ENCODE results near the gene MAP2.

Gene MAP2, protein sequence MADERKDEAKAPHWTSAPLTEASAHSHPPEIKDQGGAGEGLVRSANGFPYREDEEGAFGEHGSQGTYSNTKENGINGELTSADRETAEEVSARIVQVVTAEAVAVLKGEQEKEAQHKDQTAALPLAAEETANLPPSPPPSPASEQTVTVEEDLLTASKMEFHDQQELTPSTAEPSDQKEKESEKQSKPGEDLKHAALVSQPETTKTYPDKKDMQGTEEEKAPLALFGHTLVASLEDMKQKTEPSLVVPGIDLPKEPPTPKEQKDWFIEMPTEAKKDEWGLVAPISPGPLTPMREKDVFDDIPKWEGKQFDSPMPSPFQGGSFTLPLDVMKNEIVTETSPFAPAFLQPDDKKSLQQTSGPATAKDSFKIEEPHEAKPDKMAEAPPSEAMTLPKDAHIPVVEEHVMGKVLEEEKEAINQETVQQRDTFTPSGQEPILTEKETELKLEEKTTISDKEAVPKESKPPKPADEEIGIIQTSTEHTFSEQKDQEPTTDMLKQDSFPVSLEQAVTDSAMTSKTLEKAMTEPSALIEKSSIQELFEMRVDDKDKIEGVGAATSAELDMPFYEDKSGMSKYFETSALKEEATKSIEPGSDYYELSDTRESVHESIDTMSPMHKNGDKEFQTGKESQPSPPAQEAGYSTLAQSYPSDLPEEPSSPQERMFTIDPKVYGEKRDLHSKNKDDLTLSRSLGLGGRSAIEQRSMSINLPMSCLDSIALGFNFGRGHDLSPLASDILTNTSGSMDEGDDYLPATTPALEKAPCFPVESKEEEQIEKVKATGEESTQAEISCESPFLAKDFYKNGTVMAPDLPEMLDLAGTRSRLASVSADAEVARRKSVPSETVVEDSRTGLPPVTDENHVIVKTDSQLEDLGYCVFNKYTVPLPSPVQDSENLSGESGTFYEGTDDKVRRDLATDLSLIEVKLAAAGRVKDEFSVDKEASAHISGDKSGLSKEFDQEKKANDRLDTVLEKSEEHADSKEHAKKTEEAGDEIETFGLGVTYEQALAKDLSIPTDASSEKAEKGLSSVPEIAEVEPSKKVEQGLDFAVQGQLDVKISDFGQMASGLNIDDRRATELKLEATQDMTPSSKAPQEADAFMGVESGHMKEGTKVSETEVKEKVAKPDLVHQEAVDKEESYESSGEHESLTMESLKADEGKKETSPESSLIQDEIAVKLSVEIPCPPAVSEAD (N-terminal part only)

DNA sequence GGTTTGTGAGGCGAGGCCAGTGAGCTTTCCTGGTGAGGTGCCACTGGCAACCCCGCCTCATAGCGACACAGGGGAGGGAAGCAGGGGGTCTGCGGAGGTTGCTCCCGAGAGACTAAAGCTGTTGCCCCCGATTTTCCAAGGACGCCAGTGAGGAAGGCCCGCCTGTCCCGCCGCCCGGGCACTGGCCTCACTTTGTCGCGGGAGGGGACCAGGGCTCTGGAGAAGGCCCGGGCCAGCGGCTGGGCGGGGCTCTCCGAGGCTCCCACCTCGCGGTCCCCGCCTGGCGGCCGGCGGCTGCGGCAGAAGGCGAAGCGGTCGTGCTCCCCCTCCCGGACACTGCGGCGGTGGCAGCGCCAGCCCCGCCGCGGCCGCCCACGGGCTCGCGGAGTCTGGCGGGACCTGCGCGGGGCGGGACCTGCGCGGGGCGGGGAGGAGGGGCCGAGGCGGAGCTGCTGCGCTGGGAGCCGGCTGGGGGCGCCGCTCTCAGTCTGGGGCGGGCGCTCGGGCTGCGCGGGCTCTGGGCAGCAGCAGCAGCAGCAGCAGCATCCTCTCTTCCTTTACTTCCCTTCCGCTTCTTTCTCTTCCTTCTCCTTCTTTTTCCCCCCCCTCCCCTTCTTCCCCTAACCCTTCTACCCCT is at the start of gene MAP2:
MAP2 (plus strand) TSS at position 486 of the 637 bp plus-strand sequence. CDS start 229,124 bp downstream, outside the sequence.
- H3K4me3 ChIP-seq (ENCODE audit: low read depth, low read length): peak within 1 kb of the TSS; percentile 72
- DNase-seq (ENCODE audit: low read depth): peak; percentile 81
- TF ChIP-seq, protein P1, sequence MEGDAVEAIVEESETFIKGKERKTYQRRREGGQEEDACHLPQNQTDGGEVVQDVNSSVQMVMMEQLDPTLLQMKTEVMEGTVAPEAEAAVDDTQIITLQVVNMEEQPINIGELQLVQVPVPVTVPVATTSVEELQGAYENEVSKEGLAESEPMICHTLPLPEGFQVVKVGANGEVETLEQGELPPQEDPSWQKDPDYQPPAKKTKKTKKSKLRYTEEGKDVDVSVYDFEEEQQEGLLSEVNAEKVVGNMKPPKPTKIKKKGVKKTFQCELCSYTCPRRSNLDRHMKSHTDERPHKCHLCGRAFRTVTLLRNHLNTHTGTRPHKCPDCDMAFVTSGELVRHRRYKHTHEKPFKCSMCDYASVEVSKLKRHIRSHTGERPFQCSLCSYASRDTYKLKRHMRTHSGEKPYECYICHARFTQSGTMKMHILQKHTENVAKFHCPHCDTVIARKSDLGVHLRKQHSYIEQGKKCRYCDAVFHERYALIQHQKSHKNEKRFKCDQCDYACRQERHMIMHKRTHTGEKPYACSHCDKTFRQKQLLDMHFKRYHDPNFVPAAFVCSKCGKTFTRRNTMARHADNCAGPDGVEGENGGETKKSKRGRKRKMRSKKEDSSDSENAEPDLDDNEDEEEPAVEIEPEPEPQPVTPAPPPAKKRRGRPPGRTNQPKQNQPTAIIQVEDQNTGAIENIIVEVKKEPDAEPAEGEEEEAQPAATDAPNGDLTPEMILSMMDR (conservative IDR thresholded peaks at IDR 0.05; ENCODE audit: low read depth, low read length): peak; percentile 55

DNA sequence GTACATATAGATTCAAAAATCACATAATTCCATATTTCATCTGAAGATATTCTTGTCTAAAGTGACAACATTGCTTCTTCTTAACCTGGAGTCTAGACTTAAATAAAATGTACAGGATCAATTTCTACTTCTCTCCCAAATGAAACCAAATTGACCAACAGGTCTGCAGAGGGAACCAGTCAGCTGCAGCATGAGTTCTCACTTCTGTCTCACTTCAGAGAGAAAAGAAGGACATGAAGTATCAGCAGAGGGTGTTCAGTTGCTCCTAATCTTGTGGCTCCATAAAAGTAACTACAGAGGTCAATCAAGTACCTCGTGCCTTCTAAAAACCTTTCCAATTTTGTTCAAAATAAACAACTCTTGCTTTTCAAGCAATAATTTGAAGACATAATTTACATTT is 47.2 kb upstream of the MAP2 start:
- TF ChIP-seq, protein P1 (conservative IDR thresholded peaks at IDR 0.05; ENCODE audit: low read depth, low read length): no peak
- no peak for DNase-seq (ENCODE audit: low read depth)
- H3K4me3 ChIP-seq (ENCODE audit: low read depth, low read length): no peak overlapping the region

DNA sequence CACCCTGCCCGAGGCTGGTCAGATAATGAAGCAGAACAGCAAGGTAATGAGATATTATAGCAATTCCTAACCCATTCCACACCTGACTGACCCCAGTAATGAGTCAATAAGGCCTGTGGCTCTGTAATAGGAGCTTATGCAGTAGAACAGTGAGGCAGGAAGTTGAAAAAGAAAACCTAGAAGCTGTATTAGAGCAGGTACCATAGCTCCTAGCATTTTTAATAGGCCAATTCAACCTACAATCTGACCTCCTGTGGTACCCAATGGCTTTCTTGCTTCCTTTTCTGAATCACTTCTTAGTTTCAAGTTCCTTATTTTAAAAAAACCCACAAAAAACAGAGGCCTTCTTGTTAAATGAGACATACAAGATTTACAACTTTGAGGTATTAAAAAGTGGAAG is 43.6 kb upstream of the MAP2 start:
- TF ChIP-seq, protein P1 (conservative IDR thresholded peaks at IDR 0.05; ENCODE audit: low read depth, low read length): no peak
- DNase-seq (ENCODE audit: low read depth): no peak
- no peak overlapping the region for H3K4me3 ChIP-seq (ENCODE audit: low read depth, low read length)

DNA sequence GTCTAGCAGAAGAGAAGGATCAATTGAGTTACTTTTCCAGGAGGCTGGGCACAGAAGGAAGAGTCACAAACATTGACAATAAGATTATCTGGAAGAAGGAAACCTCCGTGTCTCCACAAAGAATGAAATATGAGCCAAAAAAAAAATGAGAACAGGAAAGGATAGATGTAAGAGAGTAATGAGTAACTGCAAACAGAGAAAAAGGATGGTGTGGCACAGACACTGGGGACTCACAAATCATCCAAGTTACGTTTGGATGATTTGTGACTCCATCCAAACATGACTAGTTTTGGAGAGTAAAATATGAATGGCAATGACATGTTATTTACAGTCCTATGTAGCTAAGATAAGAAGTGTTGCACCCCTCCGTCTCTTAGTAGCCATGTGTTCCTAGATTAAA is 42.8 kb upstream of the MAP2 start:
- TF ChIP-seq, protein P1 (conservative IDR thresholded peaks at IDR 0.05; ENCODE audit: low read depth, low read length): no peak
- no peak overlapping the region for H3K4me3 ChIP-seq (ENCODE audit: low read depth, low read length)
- no peak for DNase-seq (ENCODE audit: low read depth)

DNA sequence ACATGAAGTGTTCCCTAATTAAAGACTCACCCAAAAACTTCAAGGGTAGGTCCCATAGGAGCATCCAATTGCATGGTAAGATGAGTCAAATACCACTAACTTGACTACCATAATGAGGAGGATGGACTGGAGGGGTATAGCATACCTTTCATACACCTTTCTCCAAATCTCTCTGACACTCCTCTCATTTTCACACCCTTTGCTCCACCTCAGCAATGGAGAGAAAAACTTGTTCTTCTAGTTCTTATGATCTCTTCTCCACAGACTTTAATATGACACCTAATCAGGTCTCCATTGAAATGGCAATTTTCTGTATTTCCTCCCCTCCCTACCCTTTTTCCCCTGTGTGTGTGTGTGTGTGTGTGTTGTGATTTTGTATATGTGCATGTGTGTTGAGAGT is 41.1 kb upstream of the MAP2 start:
- TF ChIP-seq, protein P1 (conservative IDR thresholded peaks at IDR 0.05; ENCODE audit: low read depth, low read length): no peak
- no peak overlapping the region for H3K4me3 ChIP-seq (ENCODE audit: low read depth, low read length)
- DNase-seq (ENCODE audit: low read depth): no peak

DNA sequence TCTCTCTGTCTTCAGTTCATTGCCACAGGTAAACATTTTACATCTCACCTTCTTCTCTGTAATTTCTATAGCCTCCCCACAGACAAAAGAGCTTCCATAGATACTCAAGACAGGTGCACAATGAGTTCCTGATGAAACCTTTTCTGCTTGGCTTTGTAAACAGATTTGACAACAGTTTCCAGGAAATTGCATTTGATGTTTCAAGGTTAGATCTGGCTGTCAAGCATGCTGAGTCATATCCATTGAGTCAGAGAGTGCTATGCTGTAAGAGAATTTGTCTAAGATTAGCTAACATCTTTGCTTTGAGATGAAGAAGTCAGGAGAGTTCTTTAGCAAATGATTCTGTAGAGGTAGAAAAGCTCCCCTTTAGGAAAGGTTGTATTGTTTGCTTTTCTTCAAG is 40.6 kb upstream of the MAP2 start:
- peak; percentile 85 for DNase-seq (ENCODE audit: low read depth)
- TF ChIP-seq, protein P1 (conservative IDR thresholded peaks at IDR 0.05; ENCODE audit: low read depth, low read length): no peak
- no peak overlapping the region for H3K4me3 ChIP-seq (ENCODE audit: low read depth, low read length)
